Panc1 (cell line): ENCODE results near the gene ATXN1. TPM values are rescaled to one million over a fixed set of nuclear protein-coding genes. Genes with fewer than 3 reads are reported as not detected.

Experiments used
- ATAC-seq: fragments of 200-7000 bp; cut with Tn5 transposase; 2 replicates; pipeline ENCODE4 v1.9.1; 2020; ENCODE audit warnings: mild to moderate bottlenecking, moderate library complexity
- BruUV-seq: library from RNA; stranded (reverse); fragments of 400-500 nt; replicated peaks from 2 replicates; lab custom pipeline; 2021; lab: Mats Ljungman, UMichigan
- CTCF ChIA-PET: fragments of 300-600 bp; sonication (Branson Sonifier 250); formaldehyde crosslinking; loops from one replicate; lab custom pipeline; 2022; ENCODE audit warnings: antibody characterized with exemption; lab: Charles Lee
- POLR2A ChIA-PET: fragments of 300-600 bp; sonication (Branson Sonifier 250); formaldehyde crosslinking; loops from one replicate; lab custom pipeline; 2022; ENCODE audit warnings: antibody characterized with exemption; lab: Charles Lee
- DNase-seq: peaks from one replicate; pipeline ENCODE4 v3.0.0-alpha.2; 2010; ENCODE audit warnings: low read depth, low spot score
- H3K27ac ChIP-seq: 2 replicates; pipeline ENCODE4 v1.5.1; 2011; ENCODE audit warnings: mild to moderate bottlenecking, low read length, inconsistent platforms
- H3K27me3 ChIP-seq: fragments of 200-500 bp; sonication (Bioruptor generic); 2 replicates; pipeline ENCODE4 v1.6.0; 2014; ENCODE audit warnings: low read length, inconsistent platforms; ENCODE audit not compliant: control insufficient read depth, insufficient read depth
- H3K36me3 ChIP-seq: fragments of 200-500 bp; sonication (Bioruptor generic); 2 replicates; pipeline ENCODE4 v1.5.1; 2014; ENCODE audit warnings: inconsistent platforms, mild to moderate bottlenecking, low read length, moderate library complexity; ENCODE audit not compliant: control insufficient read depth, insufficient read depth
- H3K4me1 ChIP-seq: 2 replicates; pipeline ENCODE4 v1.5.1; 2011; ENCODE audit warnings: inconsistent platforms, mild to moderate bottlenecking, low read length, moderate library complexity; ENCODE audit not compliant: control insufficient read depth, insufficient read depth
- H3K4me3 ChIP-seq, 2 experiments: 2 replicates each; pipeline ENCODE4 v1.5.1; 2011 to 2012; ENCODE audit warnings: low read depth in 2 of 2, low read length in 2 of 2, mild to moderate bottlenecking in 2 of 2, inconsistent platforms in 1 of 2, moderate library complexity in 1 of 2
- H3K9me3 ChIP-seq: fragments of 200-500 bp; sonication (Bioruptor generic); 2 replicates; pipeline ENCODE4 v1.5.1; 2014; ENCODE audit warnings: low read depth, mild to moderate bottlenecking, inconsistent platforms, low read length, moderate library complexity; ENCODE audit not compliant: control insufficient read depth, insufficient read depth
- POLR2AphosphoS5 ChIP-seq: IDR thresholded peaks from 2 replicates; pipeline ENCODE4 v1.6.1; 2012; ENCODE audit warnings: mild to moderate bottlenecking, low read depth, low read length, moderate library complexity
- SIN3A ChIP-seq: IDR thresholded peaks from 2 replicates; pipeline ENCODE4 v1.6.1; 2012; ENCODE audit warnings: low read depth, mild to moderate bottlenecking, low read length, moderate library complexity, borderline replicate concordance; ENCODE audit not compliant: insufficient read depth
- TCF7L2 ChIP-seq: IDR thresholded peaks from 2 replicates; pipeline ENCODE4 v1.6.1; 2011; ENCODE audit warnings: mild to moderate bottlenecking, low read depth, low read length, inconsistent platforms
- in situ Hi-C: cut with HindIII; loops from 2 replicates; pipeline ENCODE4 v1.10.0; 2016; ENCODE audit warnings: low sequenced_read_pairs, low pct_unique_long_range_greater_than_20kb
- intact Hi-C: fragments of 100-400 bp; cut with micrococcal nuclease; formaldehyde crosslinking; loops from one replicate; pipeline ENCODE4 v1.10.0; 2022; ENCODE audit not compliant: unreplicated experiment
- total RNA-seq: library from RNA; stranded (reverse); gene quantifications from one replicate; pipeline ENCODE4 v1.2.1, GENCODE V29; 2021; ENCODE audit not compliant: unreplicated experiment
- TF ChIP-seq, protein P1 (sequence below), 2 experiments: IDR thresholded peaks; 2 replicates each; pipeline ENCODE4 v1.6.1; 2011 to 2012; ENCODE audit warnings: low read depth in 2 of 2, control low read depth in 1 of 2, low read length in 1 of 2, mild to moderate bottlenecking in 1 of 2, moderate library complexity in 1 of 2; ENCODE audit not compliant: insufficient read depth in 1 of 2
- TF ChIP-seq, protein P2 (sequence below): fragments of 450-650 bp; IDR thresholded peaks from 2 replicates; pipeline ENCODE4 v1.5.1; 2017; ENCODE audit warnings: mild to moderate bottlenecking

ATXN1 gene
- total RNA-seq, 1 experiment from 2014 or later: 67.1 TPM

GRCh38 chr6:16431106-16431505, 330.2 kb downstream of the ATXN1 start:
- ATAC-seq (no peak), DNase-seq (no peak)
- intact Hi-C loops (no loop called here), in situ Hi-C loops (no loop called here)
- no peak for TF ChIP-seq TCF7L2
- no peak for TF ChIP-seq POLR2AphosphoS5
- TF ChIP-seq, protein P1, sequence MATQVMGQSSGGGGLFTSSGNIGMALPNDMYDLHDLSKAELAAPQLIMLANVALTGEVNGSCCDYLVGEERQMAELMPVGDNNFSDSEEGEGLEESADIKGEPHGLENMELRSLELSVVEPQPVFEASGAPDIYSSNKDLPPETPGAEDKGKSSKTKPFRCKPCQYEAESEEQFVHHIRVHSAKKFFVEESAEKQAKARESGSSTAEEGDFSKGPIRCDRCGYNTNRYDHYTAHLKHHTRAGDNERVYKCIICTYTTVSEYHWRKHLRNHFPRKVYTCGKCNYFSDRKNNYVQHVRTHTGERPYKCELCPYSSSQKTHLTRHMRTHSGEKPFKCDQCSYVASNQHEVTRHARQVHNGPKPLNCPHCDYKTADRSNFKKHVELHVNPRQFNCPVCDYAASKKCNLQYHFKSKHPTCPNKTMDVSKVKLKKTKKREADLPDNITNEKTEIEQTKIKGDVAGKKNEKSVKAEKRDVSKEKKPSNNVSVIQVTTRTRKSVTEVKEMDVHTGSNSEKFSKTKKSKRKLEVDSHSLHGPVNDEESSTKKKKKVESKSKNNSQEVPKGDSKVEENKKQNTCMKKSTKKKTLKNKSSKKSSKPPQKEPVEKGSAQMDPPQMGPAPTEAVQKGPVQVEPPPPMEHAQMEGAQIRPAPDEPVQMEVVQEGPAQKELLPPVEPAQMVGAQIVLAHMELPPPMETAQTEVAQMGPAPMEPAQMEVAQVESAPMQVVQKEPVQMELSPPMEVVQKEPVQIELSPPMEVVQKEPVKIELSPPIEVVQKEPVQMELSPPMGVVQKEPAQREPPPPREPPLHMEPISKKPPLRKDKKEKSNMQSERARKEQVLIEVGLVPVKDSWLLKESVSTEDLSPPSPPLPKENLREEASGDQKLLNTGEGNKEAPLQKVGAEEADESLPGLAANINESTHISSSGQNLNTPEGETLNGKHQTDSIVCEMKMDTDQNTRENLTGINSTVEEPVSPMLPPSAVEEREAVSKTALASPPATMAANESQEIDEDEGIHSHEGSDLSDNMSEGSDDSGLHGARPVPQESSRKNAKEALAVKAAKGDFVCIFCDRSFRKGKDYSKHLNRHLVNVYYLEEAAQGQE (IDR thresholded peaks at IDR 0.05; ENCODE audit: insufficient read depth in 1 of 2, low read depth in 2 of 2, low read length in 1 of 2): no peak
- TF ChIP-seq SIN3A: no peak
- TF ChIP-seq, protein P2, sequence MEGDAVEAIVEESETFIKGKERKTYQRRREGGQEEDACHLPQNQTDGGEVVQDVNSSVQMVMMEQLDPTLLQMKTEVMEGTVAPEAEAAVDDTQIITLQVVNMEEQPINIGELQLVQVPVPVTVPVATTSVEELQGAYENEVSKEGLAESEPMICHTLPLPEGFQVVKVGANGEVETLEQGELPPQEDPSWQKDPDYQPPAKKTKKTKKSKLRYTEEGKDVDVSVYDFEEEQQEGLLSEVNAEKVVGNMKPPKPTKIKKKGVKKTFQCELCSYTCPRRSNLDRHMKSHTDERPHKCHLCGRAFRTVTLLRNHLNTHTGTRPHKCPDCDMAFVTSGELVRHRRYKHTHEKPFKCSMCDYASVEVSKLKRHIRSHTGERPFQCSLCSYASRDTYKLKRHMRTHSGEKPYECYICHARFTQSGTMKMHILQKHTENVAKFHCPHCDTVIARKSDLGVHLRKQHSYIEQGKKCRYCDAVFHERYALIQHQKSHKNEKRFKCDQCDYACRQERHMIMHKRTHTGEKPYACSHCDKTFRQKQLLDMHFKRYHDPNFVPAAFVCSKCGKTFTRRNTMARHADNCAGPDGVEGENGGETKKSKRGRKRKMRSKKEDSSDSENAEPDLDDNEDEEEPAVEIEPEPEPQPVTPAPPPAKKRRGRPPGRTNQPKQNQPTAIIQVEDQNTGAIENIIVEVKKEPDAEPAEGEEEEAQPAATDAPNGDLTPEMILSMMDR: no peak
- no peak overlapping the region for H3K27ac ChIP-seq
- no peak overlapping the region for H3K4me3 ChIP-seq
- peaks cover 3% of the 10 kb centered on the region; the same call in 1 of the 2 replicates for H3K4me1 ChIP-seq
- no peaks in the 10 kb centered on the region for H3K27me3 ChIP-seq
- no peaks in the 10 kb centered on the region for H3K36me3 ChIP-seq
- no TSS peak for BruUV-seq
- ChIA-PET CTCF (no interaction called here), POLR2A (no interaction called here)
- H3K9me3 ChIP-seq: no peaks in the 10 kb centered on the region

DNA sequence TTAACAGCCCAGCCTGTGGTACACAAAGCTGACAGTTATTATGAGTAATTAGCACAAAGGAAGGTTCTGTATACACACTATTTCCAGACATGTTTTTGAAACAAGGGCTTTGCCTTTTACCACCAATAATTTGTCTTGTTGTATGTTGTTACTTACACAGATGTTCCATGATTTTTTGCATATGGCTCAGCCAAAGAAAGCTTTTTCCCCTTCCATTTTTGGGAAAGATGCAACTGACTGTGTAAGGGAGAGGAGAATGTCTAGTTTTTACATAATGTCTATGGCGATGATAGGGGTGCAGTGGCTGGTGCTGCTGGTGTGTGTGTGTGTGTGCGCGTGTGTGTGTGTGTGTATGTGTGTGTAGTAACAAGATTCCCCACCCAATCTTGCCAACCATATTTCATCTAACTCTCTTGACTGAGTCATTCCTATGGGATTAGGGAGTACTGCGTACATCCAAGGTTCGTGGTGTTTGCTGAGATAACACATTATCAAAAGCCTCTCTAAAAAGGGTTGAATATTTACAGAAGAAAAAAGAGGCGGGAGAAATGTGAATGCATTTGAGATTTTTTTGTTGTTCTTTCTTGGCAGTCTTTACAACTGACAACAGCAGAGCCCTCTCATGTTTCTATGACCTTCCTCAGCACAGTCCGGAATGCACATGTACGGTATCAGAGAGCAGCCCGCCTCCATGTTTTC, 330.7 kb downstream of the ATXN1 start:
- H3K4me1 ChIP-seq: peaks cover 3% of the 10 kb centered on the region; the same call in 1 of the 2 replicates
- in situ Hi-C loops: no loop called here
- no peaks in the 10 kb centered on the region for H3K9me3 ChIP-seq
- H3K27me3 ChIP-seq: no peaks in the 10 kb centered on the region
- no TSS peak for BruUV-seq
- ATAC-seq (no peak), DNase-seq (no peak)
- intact Hi-C loops: no loop called here
- CTCF ChIA-PET: no interaction called here
- POLR2A ChIA-PET: no interaction called here
- H3K36me3 ChIP-seq: no peaks in the 10 kb centered on the region
- no peak overlapping the region for H3K4me3 ChIP-seq
- TF ChIP-seq POLR2AphosphoS5 (no peak), TCF7L2 (no peak)
- H3K27ac ChIP-seq: no peak overlapping the region

DNA sequence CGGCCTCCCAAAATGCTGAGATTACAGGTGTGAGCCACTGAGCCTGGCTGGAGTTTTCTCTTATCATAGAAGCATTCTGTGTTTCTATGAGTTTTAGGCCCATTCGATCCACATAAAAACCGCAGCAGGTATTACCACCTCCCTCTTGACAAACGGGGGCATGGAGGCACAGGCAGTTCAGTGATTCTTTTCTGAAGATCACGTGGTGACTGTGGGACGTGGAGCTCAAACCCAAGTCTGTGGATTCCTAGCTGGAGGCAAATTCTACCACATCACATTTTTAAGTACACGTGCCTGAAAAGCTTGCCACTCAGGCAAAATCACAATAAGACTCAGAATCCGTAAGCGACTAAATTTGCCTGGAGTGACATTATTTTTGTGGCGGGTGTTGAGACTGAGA, 331.6 kb downstream of the ATXN1 start:
- no peaks in the 10 kb centered on the region for H3K36me3 ChIP-seq
- peaks cover 3% of the 10 kb centered on the region; the same call in 1 of the 2 replicates for H3K4me1 ChIP-seq
- no peak overlapping the region for H3K27ac ChIP-seq
- H3K4me3 ChIP-seq: no peak overlapping the region
- ChIA-PET CTCF (no interaction called here), POLR2A (no interaction called here)
- no peaks in the 10 kb centered on the region for H3K9me3 ChIP-seq
- no TSS peak for BruUV-seq
- TF ChIP-seq, protein P1 (IDR thresholded peaks at IDR 0.05; ENCODE audit: insufficient read depth in 1 of 2, low read depth in 2 of 2, low read length in 1 of 2): no peak
- TF ChIP-seq TCF7L2 (no peak), SIN3A (no peak), POLR2AphosphoS5 (no peak)
- TF ChIP-seq, protein P2: no peak
- intact Hi-C loops (no loop called here), in situ Hi-C loops (no loop called here)
- no peaks in the 10 kb centered on the region for H3K27me3 ChIP-seq
- DNase-seq (no peak), ATAC-seq (no peak)
